Upper lobe of left lung (tissue), 4 donors: ENCODE measurements around the gene PTPDC1.

Experiments used
- CTCF ChIP-seq, 6 experiments: fragments of 450-650 bp in 4 of 6; fragments of 200-600 bp in 2 of 6; sonication (generic) in 2 of 6; IDR thresholded peaks; one replicate each; pipeline ENCODE4 v1.5.1; 2016 to 2019; ENCODE audit warnings: antibody characterized with exemption in 6 of 6
- EP300 ChIP-seq, 4 donors: sonication (generic); formaldehyde crosslinking; IDR thresholded peaks; one replicate each; pipeline ENCODE4 v1.5.1; 2017; ENCODE audit warnings: antibody characterized with exemption in 4 of 4, control low read depth in 2 of 4
- POLR2A ChIP-seq, 4 donors: fragments of 450-650 bp; IDR thresholded peaks; one replicate each; pipeline ENCODE4 v1.5.1; 2016 to 2017; ENCODE audit warnings: antibody characterized with exemption in 4 of 4, mild to moderate bottlenecking in 2 of 4

DNA sequence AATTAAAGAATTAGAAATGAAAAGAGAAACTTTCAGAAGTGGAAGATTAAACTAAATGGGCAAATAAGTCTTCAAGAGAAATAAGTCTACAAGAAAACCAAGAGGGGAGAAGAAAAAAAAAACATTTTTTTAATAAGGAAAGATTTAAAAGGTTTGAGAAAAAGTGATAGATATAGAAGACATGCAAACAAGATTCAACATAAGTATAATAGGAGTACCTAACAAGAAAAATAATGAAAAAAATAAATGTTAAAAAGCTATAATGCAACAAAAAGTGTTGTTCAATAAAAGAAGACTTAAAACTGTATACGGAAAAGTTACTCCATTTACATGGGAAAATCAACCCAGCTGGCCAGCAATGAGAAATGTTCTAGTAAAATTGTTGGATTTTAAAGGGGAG is 42.6 kb downstream of the PTPDC1 start:
- TF ChIP-seq CTCF (IDR thresholded peaks at IDR 0.05), result no peak
- TF ChIP-seq POLR2A (IDR thresholded peaks at IDR 0.05), result no peak
- no peak for TF ChIP-seq EP300 (IDR thresholded peaks at IDR 0.05)
